Frontal cortex (tissue), 4 donors: ENCODE data around the gene GIPC3. TPM values are rescaled to one million over a fixed set of nuclear protein-coding genes. Genes with fewer than 3 reads are reported as not detected.

ENCODE experiments used
- DNase-seq, 2 donors: peaks; one replicate each; pipeline ENCODE4 v3.0.0; 2012; ENCODE audit warnings: low spot score in 2 of 2
- FAIRE-seq: peaks from 2 replicates; lab custom pipeline; 2012; peaks lifted over from hg19 to GRCh38; lab: Jason Lieb, UNC
- total RNA-seq: library from RNA; depleted of rRNA; stranded (reverse); fragments of >200 nt; gene quantifications from one replicate; pipeline ENCODE4 v1.2.3, GENCODE V29; 2014
- donor health status: control.
- donor health status: control.
- donor health status: control.

The GIPC3 gene
- total RNA-seq, 1 donor from 2014 or later: under 0.01 TPM

DNA sequence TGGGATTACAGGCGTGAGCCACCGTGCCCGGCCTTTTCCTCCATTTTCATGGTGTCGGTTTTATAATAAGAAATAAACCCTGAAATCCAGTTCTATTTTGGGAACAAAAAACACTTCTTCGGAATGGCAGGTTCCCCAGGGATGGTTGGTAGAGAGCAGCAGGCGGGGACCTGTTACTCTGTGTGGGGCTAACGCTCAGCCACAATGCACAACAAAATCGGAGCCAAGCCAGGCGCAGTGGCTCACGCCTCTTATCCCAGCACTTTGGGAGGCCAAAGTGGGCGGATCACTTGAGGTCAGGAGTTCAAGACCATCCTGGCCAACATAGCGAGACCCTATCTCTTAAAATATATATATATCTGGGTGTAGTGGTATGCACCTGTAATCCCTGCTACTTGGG lies 15.7 kb downstream of the GIPC3 start:
- DNase-seq (no peak), FAIRE-seq (no peak)

- DNase-seq (no peak), FAIRE-seq (no peak)
Observed at GRCh38 chr19:3603121-3603811, 18.0 kb downstream of the GIPC3 start.

DNA sequence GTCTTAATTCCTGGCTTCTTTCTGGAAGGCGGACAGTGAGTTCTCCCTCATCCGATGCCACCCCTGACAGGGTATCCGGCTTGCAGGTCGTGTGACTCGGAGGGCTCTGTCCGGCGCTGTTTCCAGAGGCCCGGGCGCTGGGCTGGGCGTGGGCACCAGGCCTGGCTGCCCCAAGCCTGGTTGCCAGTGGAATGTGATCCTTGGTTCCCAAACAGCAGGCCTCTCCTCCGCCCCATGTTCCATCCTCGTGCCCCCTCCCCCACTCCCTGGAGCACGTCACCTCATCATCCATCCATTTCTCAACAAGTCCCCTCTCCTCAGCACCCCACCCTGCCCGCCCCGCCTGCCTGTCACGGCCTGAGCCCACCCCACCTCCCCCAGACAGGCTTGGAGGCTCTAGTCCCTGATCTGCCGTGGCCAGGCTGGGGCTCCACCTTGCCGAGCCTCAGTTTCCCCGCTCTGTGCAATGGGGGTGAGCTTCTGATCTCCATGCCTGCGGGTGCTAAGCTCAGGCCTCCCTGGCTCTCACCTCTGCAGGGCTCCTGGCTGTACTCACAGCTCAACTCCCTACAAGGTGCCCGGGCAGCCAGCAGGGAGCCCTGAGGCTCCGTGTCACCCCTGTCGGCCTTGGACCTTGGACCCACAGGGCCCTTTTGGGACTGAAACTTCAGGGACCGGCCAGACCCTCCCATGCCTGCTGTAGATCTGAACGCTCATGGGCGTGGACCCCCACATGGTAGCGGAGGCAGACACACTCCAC lies 19.1 kb downstream of the GIPC3 start:
- DNase-seq: no peak
- no peak for FAIRE-seq

GRCh38 chr19:3604987-3605343 lies 19.7 kb downstream of the GIPC3 start:
- DNase-seq (no peak), FAIRE-seq (no peak)

DNA sequence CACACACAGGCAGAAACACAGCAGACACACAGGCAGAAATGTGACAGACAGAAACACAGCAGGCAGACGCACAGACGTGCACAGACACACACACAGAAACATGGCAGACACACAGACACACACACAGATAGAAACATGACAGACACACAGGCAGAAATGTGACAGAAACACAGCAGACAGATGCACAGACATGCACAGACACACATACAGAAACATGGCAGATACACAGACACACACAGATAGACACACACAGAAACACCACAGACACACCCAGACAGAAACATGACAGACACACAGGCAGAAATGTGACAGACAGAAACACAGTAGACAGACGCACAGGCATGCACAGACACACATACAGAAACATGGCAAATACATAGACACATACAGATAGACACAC lies 20.1 kb downstream of the GIPC3 start:
- FAIRE-seq (no peak), DNase-seq (no peak)

DNA sequence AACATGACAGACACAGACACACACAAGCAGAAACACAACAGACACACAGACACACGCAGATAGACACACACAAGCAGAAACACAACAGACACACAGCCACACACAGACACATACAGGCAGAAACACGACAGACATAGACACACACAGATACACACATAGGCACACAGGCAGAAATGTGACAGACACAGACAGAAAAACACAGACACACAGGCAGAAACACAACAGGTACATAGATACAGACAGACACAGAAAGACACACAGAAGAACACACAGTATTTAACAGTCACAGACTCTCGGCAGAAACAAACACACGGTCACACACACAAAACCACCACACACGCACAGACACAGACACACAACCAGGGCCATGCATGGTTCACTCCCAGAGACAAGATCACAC lies 20.5 kb downstream of the GIPC3 start:
- FAIRE-seq (no peak), DNase-seq (no peak)

- FAIRE-seq: no peak
- no peak for DNase-seq
Observed at GRCh38 chr19:3606174-3606689, 21.0 kb downstream of the GIPC3 start.

GRCh38 chr19:3606690-3607289 lies 21.5 kb downstream of the GIPC3 start, which contains the start of gene TBXA2R:
Gene TBXA2R (minus strand): TSS chr19:3606875. CDS start chr19:3600634, 6,241 bp downstream.
- FAIRE-seq (no peak), DNase-seq (peak; percentile 75 to 81)

DNA sequence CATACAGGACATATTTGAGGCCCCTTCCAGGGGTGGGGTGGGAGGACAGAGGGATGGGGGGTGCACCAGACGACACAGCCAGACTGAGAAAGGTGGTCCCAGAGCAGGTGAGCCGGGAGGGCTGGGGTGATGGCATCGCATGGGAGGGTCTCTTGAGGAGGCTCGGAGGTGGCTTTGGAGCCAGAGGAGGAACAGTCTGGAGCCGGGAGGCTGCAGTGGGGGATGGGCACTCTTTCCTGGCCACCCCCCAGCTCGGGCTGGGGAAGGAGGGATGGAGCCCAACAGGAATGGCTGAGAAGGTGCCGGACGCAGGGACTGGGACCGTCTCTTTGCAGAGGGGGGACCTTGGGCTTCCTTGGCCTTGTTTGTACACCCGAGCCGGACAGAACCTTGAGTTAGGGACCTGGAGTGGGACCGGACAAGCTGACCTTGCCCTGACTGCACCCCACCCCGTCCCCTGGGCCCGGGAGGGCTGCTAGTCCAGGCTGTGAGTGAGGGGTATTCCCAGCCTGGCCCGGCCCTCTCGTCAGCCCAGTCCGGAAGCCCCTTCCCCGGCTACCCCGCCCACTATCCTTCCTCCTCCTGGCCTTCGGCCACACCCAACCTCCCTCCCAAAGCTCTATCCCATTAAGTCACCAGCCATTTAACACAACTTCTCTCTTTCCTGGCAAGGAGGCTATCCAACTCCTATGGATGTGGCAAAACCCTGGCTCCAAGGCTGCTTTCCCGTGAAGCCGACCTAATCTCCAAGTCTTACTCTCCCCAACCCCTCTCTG lies 22.2 kb downstream of the GIPC3 start:
- FAIRE-seq (no peak), DNase-seq (no peak)

DNA sequence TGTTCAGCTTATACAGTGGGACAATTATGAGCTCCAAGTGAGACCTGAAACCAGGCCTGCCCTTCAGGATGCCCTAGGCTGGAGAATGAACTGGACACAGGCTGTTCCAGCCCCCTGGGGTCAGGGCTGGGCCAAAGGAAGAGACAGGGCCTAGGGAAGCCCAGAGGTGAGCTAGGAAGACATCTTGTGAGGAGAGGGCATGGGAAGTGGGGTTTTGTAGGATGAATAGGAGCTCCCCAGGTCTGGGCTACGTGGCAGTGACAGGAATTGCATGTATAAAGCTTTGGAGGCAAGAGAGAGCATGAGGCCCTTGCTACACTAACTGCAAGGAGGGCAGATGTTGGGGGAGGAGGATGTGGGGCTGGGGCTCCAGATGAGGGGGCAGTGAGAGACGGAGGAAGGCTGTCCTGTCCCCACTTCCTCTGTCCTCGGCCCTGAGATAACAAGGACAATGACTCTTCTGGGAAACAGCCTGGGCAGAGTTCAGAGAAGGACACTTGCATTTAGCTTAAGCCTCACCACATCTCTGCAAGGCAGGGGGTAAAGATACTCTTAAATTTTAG lies 22.9 kb downstream of the GIPC3 start:
- no peak for FAIRE-seq
- DNase-seq: no peak

DNA sequence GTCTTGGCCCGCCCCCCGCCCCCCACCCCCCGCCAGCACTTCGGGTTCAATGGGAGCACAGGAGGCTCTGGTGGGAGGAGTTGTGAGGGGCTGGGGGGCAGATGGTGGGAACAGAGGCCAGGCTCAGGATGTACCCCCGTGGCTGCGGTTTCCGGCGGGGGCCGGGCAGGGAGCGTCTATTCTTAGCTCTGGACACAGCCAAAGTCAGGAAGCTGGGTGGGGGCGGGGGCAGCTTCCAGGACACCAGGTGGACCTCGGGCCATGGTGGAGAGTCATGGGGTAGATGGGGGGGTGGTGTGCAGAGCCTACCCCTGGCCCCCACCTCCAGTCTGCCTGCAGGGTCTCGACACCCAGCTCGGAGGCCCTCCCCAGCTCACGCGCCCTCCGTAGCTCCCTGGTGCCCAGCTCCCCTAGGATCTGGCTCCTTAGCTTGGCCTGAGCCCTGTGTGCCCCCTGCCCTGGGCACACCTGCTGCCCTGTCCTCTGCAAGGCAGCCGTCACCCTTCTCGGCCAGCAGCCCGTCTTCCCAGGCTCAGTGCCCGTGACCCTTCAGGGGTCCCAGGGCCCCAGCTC lies 23.6 kb downstream of the GIPC3 start:
- FAIRE-seq: no peak

GRCh38 chr19:3609779-3610719 lies 24.8 kb downstream of the GIPC3 start:
- DNase-seq (no peak), FAIRE-seq (no peak)

More for the DNA sequence above, 23.6 kb downstream of the GIPC3 start:
- no peak for DNase-seq

GRCh38 chr19:3610745-3611717 lies 25.8 kb downstream of the GIPC3 start:
- DNase-seq: no peak
- no peak for FAIRE-seq

- no peak for FAIRE-seq
- no peak for DNase-seq
Observed at GRCh38 chr19:3611841-3612240, 26.6 kb downstream of the GIPC3 start.

DNA sequence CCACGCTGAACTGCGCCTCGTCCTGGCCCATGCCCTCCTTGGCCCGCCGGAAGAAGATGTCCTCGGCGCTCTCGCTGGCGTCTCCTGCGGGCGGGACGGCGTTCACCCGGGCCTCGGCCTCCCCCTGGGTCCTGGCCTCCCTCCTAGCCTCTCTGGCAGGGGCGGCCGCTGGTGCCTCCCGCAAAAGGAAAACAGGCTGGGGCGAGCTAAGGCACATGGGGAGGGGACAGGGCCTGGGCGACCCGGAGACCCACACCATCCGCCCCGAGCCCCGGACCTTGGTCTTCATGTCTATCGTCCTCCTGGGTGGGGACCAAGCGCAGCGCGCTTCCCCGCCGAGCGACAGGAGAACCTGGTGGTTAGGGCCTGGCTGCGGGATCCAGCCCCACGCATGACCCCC lies 27.1 kb downstream of the GIPC3 start:
- no peak for DNase-seq
- FAIRE-seq: no peak

DNA sequence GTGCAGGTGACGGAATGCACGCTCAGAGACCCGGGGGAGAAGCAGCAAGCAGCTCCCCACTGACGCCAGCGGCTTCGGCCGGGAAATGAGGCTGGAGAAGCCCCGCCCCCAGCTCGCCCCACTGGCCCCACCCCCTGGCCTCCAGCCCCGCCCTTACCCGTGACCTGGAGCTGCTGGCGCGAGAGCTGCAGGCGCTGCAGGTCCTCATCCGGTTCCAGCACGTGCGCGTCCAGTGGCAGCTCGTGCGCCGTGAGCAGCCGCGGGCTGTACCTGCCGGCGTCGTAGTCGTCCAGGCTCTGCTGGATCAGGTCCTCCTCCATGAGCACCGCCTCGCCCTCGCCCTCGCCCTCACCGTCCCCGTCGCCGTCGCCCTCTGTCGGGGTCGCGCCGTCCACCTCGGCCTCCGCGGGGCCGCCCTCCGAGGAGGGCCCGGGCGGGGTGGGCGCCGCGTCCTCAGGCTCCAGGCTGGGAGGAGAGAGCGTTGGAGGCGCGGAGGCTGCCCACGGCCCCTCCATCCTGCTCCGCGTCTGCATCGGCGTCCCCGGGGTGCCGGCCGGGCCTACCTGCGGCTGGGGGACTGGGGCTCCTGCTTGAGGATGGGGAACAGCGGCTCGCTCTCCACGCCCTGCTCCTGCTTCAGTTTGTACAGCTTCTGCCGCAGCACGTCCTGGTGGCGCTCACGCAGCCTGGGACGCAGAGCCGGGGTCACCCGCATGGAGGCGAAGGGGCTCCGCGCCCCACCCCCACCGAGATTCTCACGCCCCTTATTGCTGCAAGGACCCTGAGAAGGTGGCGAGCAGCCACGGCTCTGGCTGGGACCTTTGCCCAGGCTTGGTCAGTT lies 27.8 kb downstream of the GIPC3 start:
- FAIRE-seq (no peak), DNase-seq (no peak)
